PC-9 (cell line): Measurements from ENCODE around the gene ADAM19. TPM values are rescaled to one million over a fixed set of nuclear protein-coding genes. Genes with fewer than 3 reads are reported as not detected.
A peak's percentile ranks its signal among the peaks of the same experiment; 100 is the strongest.

Experiments used
- BruUV-seq: library from RNA; stranded (reverse); fragments of 400-500 nt; replicated peaks from 2 replicates; lab custom pipeline; 2021; lab: Mats Ljungman, UMichigan
- CTCF ChIA-PET: fragments of 300-600 bp; sonication (Branson Sonifier 250); formaldehyde crosslinking; loops from one replicate; lab custom pipeline; 2022; ENCODE audit warnings: antibody characterized with exemption; lab: Charles Lee
- POLR2A ChIA-PET: fragments of 300-600 bp; sonication (Branson Sonifier 250); formaldehyde crosslinking; loops from one replicate; lab custom pipeline; 2022; ENCODE audit warnings: antibody characterized with exemption; ENCODE audit not compliant: unreplicated experiment; lab: Charles Lee
- DNase-seq, 2 experiments: peaks; one replicate each; pipeline versions ENCODE4 v3.0.0 to v3.0.0-alpha.2; 2015 to 2022; ENCODE audit warnings: mixed read lengths in 1 of 2
- H2AFZ ChIP-seq: fragments of 200-600 bp; sonication (generic); 2 replicates; pipeline ENCODE4 v1.8.1; 2017; ENCODE audit warnings: antibody characterized with exemption
- H3F3A ChIP-seq: fragments of 200-600 bp; sonication (generic); 2 replicates; pipeline ENCODE4 v1.8.1; 2017; ENCODE audit warnings: antibody characterized with exemption, mild to moderate bottlenecking, low read depth; ENCODE audit not compliant: insufficient read depth
- H3K27ac ChIP-seq: fragments of 200-600 bp; sonication (generic); 2 replicates; pipeline ENCODE4 v1.6.1; 2016; ENCODE audit warnings: mixed run types
- H3K27me3 ChIP-seq: fragments of 200-600 bp; sonication (generic); 2 replicates; pipeline ENCODE4 v1.6.1; 2016; ENCODE audit warnings: low read depth, mixed run types; ENCODE audit not compliant: insufficient read depth
- H3K36me3 ChIP-seq: fragments of 200-600 bp; sonication (generic); 2 replicates; pipeline ENCODE4 v1.6.1; 2016; ENCODE audit warnings: low read depth, mixed run types
- H3K4me1 ChIP-seq: fragments of 200-600 bp; sonication (generic); replicated peaks from 2 replicates; pipeline ENCODE4 v1.6.1; 2016; ENCODE audit warnings: mixed run types; ENCODE audit not compliant: insufficient read depth
- H3K4me2 ChIP-seq: fragments of 200-600 bp; sonication (generic); 2 replicates; pipeline ENCODE4 v1.6.1; 2017; ENCODE audit warnings: mixed run types
- H3K4me3 ChIP-seq: fragments of 200-600 bp; sonication (generic); 2 replicates; pipeline ENCODE4 v1.6.1; 2016; ENCODE audit warnings: mixed run types
- H3K79me2 ChIP-seq: fragments of 200-600 bp; sonication (generic); 2 replicates; pipeline ENCODE4 v1.6.1; 2017; ENCODE audit warnings: low read depth, mixed run types
- H3K9me2 ChIP-seq: fragments of 200-600 bp; sonication (generic); 2 replicates; pipeline ENCODE4 v1.8.1; 2017; ENCODE audit warnings: mild to moderate bottlenecking; ENCODE audit not compliant: insufficient read depth
- H3K9me3 ChIP-seq: fragments of 200-600 bp; sonication (generic); 2 replicates; pipeline ENCODE4 v1.8.1; 2016; ENCODE audit warnings: low read depth; ENCODE audit not compliant: insufficient read depth
- H4K20me1 ChIP-seq: fragments of 200-600 bp; sonication (generic); 2 replicates; pipeline ENCODE4 v1.8.1; 2017; ENCODE audit not compliant: insufficient read depth
- CTCF ChIP-seq: fragments of 200-600 bp; sonication (generic); conservative IDR thresholded peaks from 2 replicates; pipeline ENCODE4 v1.6.1; 2017; ENCODE audit warnings: mixed run types, antibody characterized with exemption, mild to moderate bottlenecking, moderate library complexity
- EZH2 ChIP-seq: fragments of 200-600 bp; sonication (generic); IDR thresholded peaks from 2 replicates; pipeline ENCODE4 v1.8.0; 2017; ENCODE audit warnings: antibody characterized with exemption, low read depth
- intact Hi-C: fragments of 100-400 bp; cut with micrococcal nuclease; formaldehyde crosslinking; loops from one replicate; pipeline ENCODE4 v1.10.0; 2022; ENCODE audit not compliant: unreplicated experiment
- total RNA-seq: library from RNA; stranded (reverse); gene quantifications from 2 replicates; pipeline ENCODE4 v1.2.3, GENCODE V29; 2021

The ADAM19 gene
- total RNA-seq, 1 experiment from 2014 or later, result 7.6 TPM

GRCh38 chr5:157538311-157538710 lies 37.3 kb downstream of the ADAM19 start:
- no peaks in the 10 kb centered on the region for H3K9me2 ChIP-seq
- no peak overlapping the region for H3K27ac ChIP-seq
- BruUV-seq, result no TSS peak
- H3K27me3 ChIP-seq, result no peaks in the 10 kb centered on the region
- DNase-seq, result no peak
- no peaks in the 10 kb centered on the region for H3K79me2 ChIP-seq
- intact Hi-C loops, result no loop called here
- no peak overlapping the region for H3K4me3 ChIP-seq
- TF ChIP-seq EZH2 (no peak), CTCF (no peak)
- no peaks in the 10 kb centered on the region for H3K9me3 ChIP-seq
- ChIA-PET CTCF (no interaction called here), POLR2A (no interaction called here)
- H3K36me3 ChIP-seq, result 0 out of 2 replicates have a peak, but pooled peaks cover 12% of the 10 kb centered on the region
- no peak overlapping the region for H3K4me2 ChIP-seq
- H3F3A ChIP-seq, result no peaks in the 10 kb centered on the region
- H4K20me1 ChIP-seq, result no peaks in the 10 kb centered on the region; the same call in 1 of the 2 replicates
- no peak overlapping the region for H2AFZ ChIP-seq
- no peaks in the 10 kb centered on the region for H3K4me1 ChIP-seq

- H3K9me3 ChIP-seq, result no peaks in the 10 kb centered on the region
- intact Hi-C loops, result no loop called here
- no peak overlapping the region for H3K27ac ChIP-seq
- no peaks in the 10 kb centered on the region for H3K9me2 ChIP-seq
- H3K27me3 ChIP-seq, result no peaks in the 10 kb centered on the region
- ChIA-PET CTCF (no interaction called here), POLR2A (no interaction called here)
- H3K4me2 ChIP-seq, result no peak overlapping the region
- TF ChIP-seq CTCF (no peak), EZH2 (no peak)
- no peaks in the 10 kb centered on the region for H3K4me1 ChIP-seq
- H3K4me3 ChIP-seq, result no peak overlapping the region
- BruUV-seq, result no TSS peak
- peak in 1 of 2 experiments; percentile 48 for DNase-seq
- H4K20me1 ChIP-seq, result no peaks in the 10 kb centered on the region
- H3K36me3 ChIP-seq, result 0 out of 2 replicates have a peak, but pooled peaks cover 12% of the 10 kb centered on the region
- H3F3A ChIP-seq, result no peaks in the 10 kb centered on the region
- H3K79me2 ChIP-seq, result no peaks in the 10 kb centered on the region
- H2AFZ ChIP-seq, result no peak overlapping the region
Measured at GRCh38 chr5:157535042-157535865, 40.3 kb downstream of the ADAM19 start.

- Histone ChIP-seq H3K4me3 (no peak overlapping the region), H3K27ac (no peak overlapping the region), H3K4me2 (no peak overlapping the region), H3K9me2 (no peaks in the 10 kb centered on the region), H2AFZ (no peak overlapping the region), H3K79me2 (no peaks in the 10 kb centered on the region), H4K20me1 (no peaks in the 10 kb centered on the region), H3K9me3 (no peaks in the 10 kb centered on the region), H3K27me3 (no peaks in the 10 kb centered on the region), H3K36me3 (0 out of 2 replicates have a peak, but pooled peaks cover 12% of the 10 kb centered on the region), H3K4me1 (no peaks in the 10 kb centered on the region), H3F3A (no peaks in the 10 kb centered on the region)
- no TSS peak for BruUV-seq
- TF ChIP-seq EZH2 (no peak), CTCF (no peak)
- POLR2A ChIA-PET, result interaction anchor here (0.8 kb wide), 1 partner anchor 26 kb away, joined by 5 read pairs; no protein-coding TSS in a partner anchor
- CTCF ChIA-PET, result interaction anchor here (0.6 kb wide), 1 partner anchor 16 kb away, joined by 4 read pairs; no protein-coding TSS in a partner anchor
- peak; percentile 39 to 42 for DNase-seq
- intact Hi-C loops, result no loop called here
Measured at GRCh38 chr5:157533011-157533481, 42.5 kb downstream of the ADAM19 start.
